T follicular helper cell (primary cell): ENCODE measurements around the gene TYR.
"Not testable (repeated sequence)": the region's sequence is repeated elsewhere in the genome, so short reads cannot be mapped to it uniquely, and the experiment has no call there.

ENCODE experiments used
- DNase-seq: peaks from one replicate; pipeline ENCODE4 v3.0.0-alpha.2; 2020; ENCODE audit warnings: low read depth

The TYR gene

GRCh38 chr11:89272540-89273088 lies 94.9 kb downstream of the TYR start:
- DNase-seq, result not testable (repeated sequence)

- not testable (repeated sequence) for DNase-seq
Observed at GRCh38 chr11:89273220-89273619, 95.5 kb downstream of the TYR start.

GRCh38 chr11:89275966-89276365 lies 98.3 kb downstream of the TYR start:
- no peak for DNase-seq

GRCh38 chr11:89279176-89279575 lies 101.5 kb downstream of the TYR start:
- no peak for DNase-seq

GRCh38 chr11:89281032-89281677 lies 103.5 kb downstream of the TYR start:
- DNase-seq, result not testable (repeated sequence)

- DNase-seq, result not testable (repeated sequence)
Observed at GRCh38 chr11:89286601-89287000, 108.9 kb downstream of the TYR start.

- DNase-seq, result not testable (repeated sequence)
Observed at GRCh38 chr11:89288004-89288403, 110.3 kb downstream of the TYR start.

- DNase-seq, result no peak
Observed at GRCh38 chr11:89293965-89294679, 116.4 kb downstream of the TYR start.

- not testable (repeated sequence) for DNase-seq
Observed at GRCh38 chr11:89295023-89295422, 117.3 kb downstream of the TYR start.

GRCh38 chr11:89303029-89303428 lies 125.4 kb downstream of the TYR start:
- DNase-seq, result not testable (repeated sequence)

- not testable (repeated sequence) for DNase-seq
Observed at GRCh38 chr11:89308272-89308671, 130.6 kb downstream of the TYR start.

GRCh38 chr11:89309321-89309985 lies 131.8 kb downstream of the TYR start:
- not testable (repeated sequence) for DNase-seq

- DNase-seq, result not testable (repeated sequence)
Observed at GRCh38 chr11:89310607-89311006, 132.9 kb downstream of the TYR start.

- DNase-seq, result no peak
Observed at GRCh38 chr11:89321401-89321800, 143.7 kb downstream of the TYR start.

GRCh38 chr11:89327885-89328284 lies 150.2 kb downstream of the TYR start:
- no peak for DNase-seq

- not testable (repeated sequence) for DNase-seq
Observed at GRCh38 chr11:89331940-89332339, 154.3 kb downstream of the TYR start.

GRCh38 chr11:89333704-89334103 lies 156.0 kb downstream of the TYR start:
- DNase-seq, result not testable (repeated sequence)

- DNase-seq, result not testable (repeated sequence)
Observed at GRCh38 chr11:89337100-89337650, 159.5 kb downstream of the TYR start.

GRCh38 chr11:89338073-89338472 lies 160.4 kb downstream of the TYR start:
- not testable (repeated sequence) for DNase-seq

- not testable (repeated sequence) for DNase-seq
Observed at GRCh38 chr11:89340450-89340849, 162.8 kb downstream of the TYR start.

GRCh38 chr11:89342880-89343572 lies 165.4 kb downstream of the TYR start:
- DNase-seq, result not testable (repeated sequence)
